HG02678 (cell line): ENCODE measurements around the gene HYLS1.
"Not testable (repeated sequence)": the region's sequence is repeated elsewhere in the genome, so short reads cannot be mapped to it uniquely, and the experiment has no call there.

Experiments used
- ATAC-seq: cut with Tn5 transposase; IDR thresholded peaks from one replicate; pipeline ENCODE4 v1.9.1; 2021; ENCODE audit warnings: mild to moderate bottlenecking, moderate library complexity; ENCODE audit not compliant: unreplicated experiment

HYLS1 gene

GRCh38 chr11:125887373-125888324 is at the start of gene HYLS1:
TSS of gene HYLS1 (plus strand) at chr11:125887668. CDS start at chr11:125899369, 11,701 bp downstream.
- peak; percentile 88 for ATAC-seq

- ATAC-seq, result no peak
Measured at GRCh38 chr11:125842321-125842948, 45.0 kb upstream of the HYLS1 start.

GRCh38 chr11:125846188-125846587 is 41.3 kb upstream of the HYLS1 start:
- no peak for ATAC-seq

GRCh38 chr11:125857670-125858069 is 29.8 kb upstream of the HYLS1 start:
- ATAC-seq, result not testable (repeated sequence)

GRCh38 chr11:125862786-125863185 is 24.7 kb upstream of the HYLS1 start:
- not testable (repeated sequence) for ATAC-seq

- not testable (repeated sequence) for ATAC-seq
Measured at GRCh38 chr11:125865354-125865753, 22.1 kb upstream of the HYLS1 start.

GRCh38 chr11:125869521-125869920 is 17.9 kb upstream of the HYLS1 start:
- no peak for ATAC-seq

- ATAC-seq, result no peak
Measured at GRCh38 chr11:125871391-125872137, 15.9 kb upstream of the HYLS1 start.

- no peak for ATAC-seq
Measured at GRCh38 chr11:125872138-125872491, 15.4 kb upstream of the HYLS1 start.

- no peak for ATAC-seq
Measured at GRCh38 chr11:125873881-125874555, 13.4 kb upstream of the HYLS1 start.

GRCh38 chr11:125874556-125875124 is 12.8 kb upstream of the HYLS1 start:
- ATAC-seq, result peak; percentile 87

- no peak for ATAC-seq
Measured at GRCh38 chr11:125881291-125881690, 6.2 kb upstream of the HYLS1 start.

GRCh38 chr11:125883375-125883774 is 4.1 kb upstream of the HYLS1 start:
- no peak for ATAC-seq

GRCh38 chr11:125886997-125887372 is 483 bp upstream of the HYLS1 start:
- ATAC-seq, result peak; percentile 35

- no peak for ATAC-seq
Measured at GRCh38 chr11:125890447-125891100, 3.1 kb downstream of the HYLS1 start.

- ATAC-seq, result no peak
Measured at GRCh38 chr11:125892071-125892470, 4.6 kb downstream of the HYLS1 start.

GRCh38 chr11:125892994-125893393 is 5.5 kb downstream of the HYLS1 start:
- no peak for ATAC-seq

- no peak for ATAC-seq
Measured at GRCh38 chr11:125901872-125902271, 14.4 kb downstream of the HYLS1 start.

GRCh38 chr11:125902277-125902926 is 14.9 kb downstream of the HYLS1 start:
- no peak for ATAC-seq
